CD4-positive, alpha-beta T cell treated with Interferon gamma for 1 hour (primary cell): ENCODE data around the gene STT3A.
A peak's percentile ranks its signal among the peaks of the same experiment; 100 is the strongest.
"Not testable (repeated sequence)": the region's sequence is repeated elsewhere in the genome, so short reads cannot be mapped to it uniquely, and the experiment has no call there.

Source experiments
- DNase-seq: peaks from one replicate; pipeline ENCODE4 v3.0.0-alpha.2; 2020

Gene STT3A

GRCh38 chr11:125592305-125593113 lies at the start of gene STT3A:
TSS of gene STT3A (plus strand) at chr11:125592852. CDS start at chr11:125595916, 3,064 bp downstream.
- DNase-seq: peak; percentile 99

GRCh38 chr11:125550780-125551179 lies 41.9 kb upstream of the STT3A start:
- DNase-seq: no peak

- no peak for DNase-seq
Observed at GRCh38 chr11:125551835-125552342, 40.8 kb upstream of the STT3A start.

GRCh38 chr11:125552927-125553326 lies 39.7 kb upstream of the STT3A start:
- DNase-seq: no peak

GRCh38 chr11:125553357-125553756 lies 39.3 kb upstream of the STT3A start:
- DNase-seq: no peak

- no peak for DNase-seq
Observed at GRCh38 chr11:125554038-125554437, 38.6 kb upstream of the STT3A start.

- DNase-seq: no peak
Observed at GRCh38 chr11:125559888-125560287, 32.8 kb upstream of the STT3A start.

GRCh38 chr11:125561924-125562323 lies 30.7 kb upstream of the STT3A start:
- no peak for DNase-seq

- DNase-seq: no peak
Observed at GRCh38 chr11:125562430-125562829, 30.2 kb upstream of the STT3A start.

GRCh38 chr11:125564357-125564756 lies 28.3 kb upstream of the STT3A start:
- no peak for DNase-seq

- no peak for DNase-seq
Observed at GRCh38 chr11:125566235-125566634, 26.4 kb upstream of the STT3A start.

GRCh38 chr11:125568970-125569914 lies 23.4 kb upstream of the STT3A start, which contains the start of gene EI24:
TSS of gene EI24 (plus strand) at chr11:125569477. CDS start at chr11:125572528, 3,051 bp downstream.
- DNase-seq: peak; percentile 88

- DNase-seq: no peak
Observed at GRCh38 chr11:125569915-125570621, 22.6 kb upstream of the STT3A start.

GRCh38 chr11:125570952-125571351 lies 21.7 kb upstream of the STT3A start:
- DNase-seq: no peak

- DNase-seq: no peak
Observed at GRCh38 chr11:125572916-125573315, 19.7 kb upstream of the STT3A start.

GRCh38 chr11:125577181-125577580 lies 15.5 kb upstream of the STT3A start:
- DNase-seq: not testable (repeated sequence)

- no peak for DNase-seq
Observed at GRCh38 chr11:125578783-125579182, 13.9 kb upstream of the STT3A start.

- DNase-seq: no peak
Observed at GRCh38 chr11:125579811-125580210, 12.8 kb upstream of the STT3A start.

- DNase-seq: no peak
Observed at GRCh38 chr11:125583496-125583895, 9.2 kb upstream of the STT3A start.

- DNase-seq: no peak
Observed at GRCh38 chr11:125585487-125585886, 7.2 kb upstream of the STT3A start.

- DNase-seq: no peak
Observed at GRCh38 chr11:125586623-125587022, 6.0 kb upstream of the STT3A start.

GRCh38 chr11:125587480-125587879 lies 5.2 kb upstream of the STT3A start:
- no peak for DNase-seq

- DNase-seq: no peak
Observed at GRCh38 chr11:125588505-125588904, 4.1 kb upstream of the STT3A start.
